Uterus (tissue), 2 donors: ENCODE results near the gene CASP5.
"Not testable (repeated sequence)": the region's sequence is repeated elsewhere in the genome, so short reads cannot be mapped to it uniquely, and the experiment has no call there.

Source experiments
- POLR2A ChIP-seq, 2 donors: fragments of 450-650 bp; IDR thresholded peaks; one replicate each; pipeline ENCODE4 v1.6.1; 2016; ENCODE audit warnings: antibody characterized with exemption in 2 of 2, mild to moderate bottlenecking in 1 of 2, moderate library complexity in 1 of 2
- TF ChIP-seq, protein P1 (sequence below), 4 experiments: fragments of 200-600 bp in 2 of 4; fragments of 450-650 bp in 2 of 4; sonication (generic) in 2 of 4; IDR thresholded peaks; one replicate each; pipeline ENCODE4 v1.5.1; 2016 to 2019; ENCODE audit warnings: antibody characterized with exemption in 4 of 4, mild to moderate bottlenecking in 2 of 4, moderate library complexity in 1 of 4

DNA sequence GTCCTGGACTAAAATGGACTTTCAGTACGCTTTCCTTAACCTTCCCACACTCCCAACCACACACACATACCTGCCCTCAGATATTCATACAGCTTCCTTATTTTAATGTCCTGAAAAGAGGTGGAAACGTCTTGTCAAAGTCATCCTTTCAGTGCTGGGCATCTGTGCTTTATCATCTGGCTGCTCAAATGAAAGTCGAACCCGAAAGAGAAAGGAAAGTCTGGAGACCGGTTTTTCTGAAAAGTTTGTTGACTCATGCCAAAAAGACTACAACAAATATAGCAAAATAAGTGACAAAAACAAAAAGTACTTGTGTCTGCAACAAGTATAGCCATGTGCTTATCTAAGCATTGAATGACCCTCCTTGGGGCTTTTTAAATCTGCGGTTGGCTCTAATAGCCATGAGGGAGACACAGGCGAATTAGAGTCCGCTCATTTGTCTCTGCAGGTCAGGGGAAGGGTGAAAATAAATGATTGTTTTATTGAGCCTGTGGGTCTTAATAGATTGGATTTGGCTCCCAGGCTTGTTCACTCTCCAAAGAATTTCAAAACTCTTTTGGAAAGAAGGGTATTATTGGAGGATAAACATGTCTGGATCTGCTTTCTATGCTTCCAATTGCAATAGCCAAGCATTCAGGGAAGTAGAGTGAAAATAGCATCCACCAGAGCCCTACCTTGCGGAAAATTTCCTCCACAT, 40.4 kb upstream of the CASP5 start:
- not testable (repeated sequence) for TF ChIP-seq POLR2A (IDR thresholded peaks at IDR 0.05)
- TF ChIP-seq, protein P1, sequence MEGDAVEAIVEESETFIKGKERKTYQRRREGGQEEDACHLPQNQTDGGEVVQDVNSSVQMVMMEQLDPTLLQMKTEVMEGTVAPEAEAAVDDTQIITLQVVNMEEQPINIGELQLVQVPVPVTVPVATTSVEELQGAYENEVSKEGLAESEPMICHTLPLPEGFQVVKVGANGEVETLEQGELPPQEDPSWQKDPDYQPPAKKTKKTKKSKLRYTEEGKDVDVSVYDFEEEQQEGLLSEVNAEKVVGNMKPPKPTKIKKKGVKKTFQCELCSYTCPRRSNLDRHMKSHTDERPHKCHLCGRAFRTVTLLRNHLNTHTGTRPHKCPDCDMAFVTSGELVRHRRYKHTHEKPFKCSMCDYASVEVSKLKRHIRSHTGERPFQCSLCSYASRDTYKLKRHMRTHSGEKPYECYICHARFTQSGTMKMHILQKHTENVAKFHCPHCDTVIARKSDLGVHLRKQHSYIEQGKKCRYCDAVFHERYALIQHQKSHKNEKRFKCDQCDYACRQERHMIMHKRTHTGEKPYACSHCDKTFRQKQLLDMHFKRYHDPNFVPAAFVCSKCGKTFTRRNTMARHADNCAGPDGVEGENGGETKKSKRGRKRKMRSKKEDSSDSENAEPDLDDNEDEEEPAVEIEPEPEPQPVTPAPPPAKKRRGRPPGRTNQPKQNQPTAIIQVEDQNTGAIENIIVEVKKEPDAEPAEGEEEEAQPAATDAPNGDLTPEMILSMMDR (IDR thresholded peaks at IDR 0.05): not testable (repeated sequence)
